Spleen (tissue), 7 donors: ENCODE results near the gene PITRM1.

Source experiments
- POLR2A ChIP-seq, 3 donors: fragments of 450-650 bp; IDR thresholded peaks; one replicate each; pipeline ENCODE4 v1.5.1; 2017; ENCODE audit warnings: antibody characterized with exemption in 3 of 3, mild to moderate bottlenecking in 1 of 3
- POLR2AphosphoS5 ChIP-seq, 3 donors: sonication (generic); formaldehyde crosslinking; IDR thresholded peaks; one replicate each; pipeline ENCODE4 v1.5.1; 2017; ENCODE audit warnings: antibody characterized with exemption in 3 of 3
- TF ChIP-seq, protein P1 (sequence below), 11 experiments: fragments of 200-600 bp in 7 of 11; fragments of 450-650 bp in 4 of 11; sonication (generic) in 4 of 11; IDR thresholded peaks in 8 of 11; conservative IDR thresholded peaks in 3 of 11; 1 replicate in 7 of 11; 2 replicates in 4 of 11; pipeline versions ENCODE4 v1.4.0 to v1.8.0; 2016 to 2021; ENCODE audit warnings: antibody characterized with exemption in 11 of 11, inconsistent platforms in 4 of 11, mild to moderate bottlenecking in 1 of 11
- donor health status: DM: no; HTN: no; CAD: no; lungs with moderate emphysema.
- donor health status: DM: no; HTN: no; CAD: no.
- donor health status: DM: no; HTN: no; CAD: no.

DNA sequence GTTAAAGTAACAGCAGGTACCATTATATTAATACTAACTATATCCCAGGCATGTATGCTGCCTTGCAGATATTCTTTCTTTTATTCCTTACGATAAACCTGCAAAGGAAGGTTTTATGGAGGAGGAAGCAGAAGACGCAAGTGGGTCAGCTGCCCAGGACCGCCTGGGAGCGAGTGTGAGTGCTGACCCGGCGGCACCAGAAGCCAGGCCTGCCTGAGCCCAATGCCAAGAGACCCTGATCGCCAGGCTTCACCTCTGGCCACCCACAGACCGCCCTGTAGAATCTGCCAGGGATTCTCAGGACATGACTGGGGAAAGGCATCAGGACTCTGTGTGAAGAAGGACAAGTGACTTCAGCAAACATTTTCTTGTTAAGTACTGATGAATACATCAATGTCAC, 26.3 kb downstream of the PITRM1 start:
- TF ChIP-seq POLR2A (IDR thresholded peaks at IDR 0.05), result no peak
- TF ChIP-seq, protein P1, sequence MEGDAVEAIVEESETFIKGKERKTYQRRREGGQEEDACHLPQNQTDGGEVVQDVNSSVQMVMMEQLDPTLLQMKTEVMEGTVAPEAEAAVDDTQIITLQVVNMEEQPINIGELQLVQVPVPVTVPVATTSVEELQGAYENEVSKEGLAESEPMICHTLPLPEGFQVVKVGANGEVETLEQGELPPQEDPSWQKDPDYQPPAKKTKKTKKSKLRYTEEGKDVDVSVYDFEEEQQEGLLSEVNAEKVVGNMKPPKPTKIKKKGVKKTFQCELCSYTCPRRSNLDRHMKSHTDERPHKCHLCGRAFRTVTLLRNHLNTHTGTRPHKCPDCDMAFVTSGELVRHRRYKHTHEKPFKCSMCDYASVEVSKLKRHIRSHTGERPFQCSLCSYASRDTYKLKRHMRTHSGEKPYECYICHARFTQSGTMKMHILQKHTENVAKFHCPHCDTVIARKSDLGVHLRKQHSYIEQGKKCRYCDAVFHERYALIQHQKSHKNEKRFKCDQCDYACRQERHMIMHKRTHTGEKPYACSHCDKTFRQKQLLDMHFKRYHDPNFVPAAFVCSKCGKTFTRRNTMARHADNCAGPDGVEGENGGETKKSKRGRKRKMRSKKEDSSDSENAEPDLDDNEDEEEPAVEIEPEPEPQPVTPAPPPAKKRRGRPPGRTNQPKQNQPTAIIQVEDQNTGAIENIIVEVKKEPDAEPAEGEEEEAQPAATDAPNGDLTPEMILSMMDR (IDR thresholded peaks at IDR 0.05 in 8 of 11, conservative IDR thresholded peaks at IDR 0.05 in 3 of 11), result no peak
- peak in 1 of 3 donors; percentile 20 for TF ChIP-seq POLR2AphosphoS5 (IDR thresholded peaks at IDR 0.05)
